Mucosa of descending colon (tissue), 3 donors: ENCODE results near the gene ARHGEF16. TPM values are rescaled to one million over a fixed set of nuclear protein-coding genes. Genes with fewer than 3 reads are reported as not detected.
A peak's percentile ranks its signal among the peaks of the same experiment; 100 is the strongest.

ENCODE experiments used
- ATAC-seq: fragments of 200-7000 bp; cut with Tn5 transposase; one replicate; pipeline ENCODE4 v1.9.1; 2020; ENCODE audit warnings: mild to moderate bottlenecking, moderate library complexity
- DNase-seq, 3 donors: peaks; one replicate each; pipeline ENCODE4 v3.0.0-alpha.2; 2020
- H3K36me3 ChIP-seq: fragments of 200-600 bp; one replicate; pipeline ENCODE4 v1.8.0; 2021; ENCODE audit warnings: low read depth, mild to moderate bottlenecking
- H3K4me1 ChIP-seq: fragments of 200-600 bp; one replicate; pipeline ENCODE4 v1.8.0; 2021; ENCODE audit warnings: low read depth, mild to moderate bottlenecking
- H3K4me3 ChIP-seq: fragments of 200-600 bp; one replicate; pipeline ENCODE4 v1.8.0; 2021; ENCODE audit warnings: mild to moderate bottlenecking
- H3K9me3 ChIP-seq: fragments of 200-600 bp; one replicate; pipeline ENCODE4 v1.8.0; 2021; ENCODE audit warnings: mild to moderate bottlenecking
- intact Hi-C, 2 donors: fragments of 100-400 bp; cut with DNase I in 1 of 2; cut with micrococcal nuclease in 1 of 2; formaldehyde crosslinking; loops; one replicate each; pipeline versions ENCODE4 v1.11.0 to v1.11.1; 2022; cut with DNase I, micrococcal nuclease
- total RNA-seq, 3 donors: library from RNA; stranded (reverse); fragmentation: NEBNext Ultra II Directional in 2 of 3; extraction: Animal tissue kit (Norgen Biotek cat#: 25700) in 2 of 3; gene quantifications; one replicate each; pipeline versions ENCODE4 v1.2.1 to v1.2.4, GENCODE V29; 2021 to 2023
- TF ChIP-seq, protein P1 (sequence below): fragments of 200-600 bp; IDR thresholded peaks from one replicate; pipeline ENCODE4 v1.8.0; 2022; ENCODE audit warnings: antibody characterized with exemption, mild to moderate bottlenecking
- donor health status: DM: no; HTN: no; CAD: no; lungs with moderate emphysema.
- donor health status: DM: no; HTN: no; CAD: no.
- donor health status: DM: no; HTN: yes; CAD: no.

Gene ARHGEF16
- total RNA-seq, 3 donors from 2014 or later = 51.2 to 101 (median 90.2) TPM

DNA sequence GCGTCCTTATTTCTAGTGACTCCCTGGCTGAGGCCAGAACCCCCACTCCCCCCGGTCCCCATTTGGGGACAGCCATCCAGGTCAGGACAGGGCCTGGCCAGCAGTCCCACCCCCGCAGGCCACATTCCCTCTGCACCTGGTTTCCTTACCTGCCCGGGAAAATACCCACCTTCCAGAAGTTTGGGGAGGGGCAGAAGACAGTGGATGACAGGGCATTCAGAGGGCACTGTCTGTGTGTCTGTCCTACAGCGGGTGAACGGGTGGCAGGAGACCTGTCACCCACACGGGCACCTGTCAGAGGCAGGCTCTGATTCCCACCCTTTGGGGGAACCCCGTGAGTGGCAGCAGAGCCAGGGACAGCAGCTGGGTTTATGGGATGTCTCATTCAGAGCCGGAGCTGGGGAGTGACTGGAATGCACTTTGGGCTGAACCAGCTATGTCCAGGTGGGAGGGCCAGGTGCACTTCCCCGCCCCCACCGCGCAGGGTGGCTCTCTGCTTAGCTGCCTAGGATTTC is 2.0 kb downstream of the ARHGEF16 start:
- intact Hi-C loops = no loop called here
- Histone ChIP-seq H3K4me1 (peaks cover 70% of the 10 kb centered on the region), H3K36me3 (no peaks in the 10 kb centered on the region), H3K4me3 (no peak overlapping the region), H3K9me3 (no peaks in the 10 kb centered on the region)
- DNase-seq (peak; percentile 79 to 85 (median 82)), ATAC-seq (peak; percentile 23)
- TF ChIP-seq, protein P1, sequence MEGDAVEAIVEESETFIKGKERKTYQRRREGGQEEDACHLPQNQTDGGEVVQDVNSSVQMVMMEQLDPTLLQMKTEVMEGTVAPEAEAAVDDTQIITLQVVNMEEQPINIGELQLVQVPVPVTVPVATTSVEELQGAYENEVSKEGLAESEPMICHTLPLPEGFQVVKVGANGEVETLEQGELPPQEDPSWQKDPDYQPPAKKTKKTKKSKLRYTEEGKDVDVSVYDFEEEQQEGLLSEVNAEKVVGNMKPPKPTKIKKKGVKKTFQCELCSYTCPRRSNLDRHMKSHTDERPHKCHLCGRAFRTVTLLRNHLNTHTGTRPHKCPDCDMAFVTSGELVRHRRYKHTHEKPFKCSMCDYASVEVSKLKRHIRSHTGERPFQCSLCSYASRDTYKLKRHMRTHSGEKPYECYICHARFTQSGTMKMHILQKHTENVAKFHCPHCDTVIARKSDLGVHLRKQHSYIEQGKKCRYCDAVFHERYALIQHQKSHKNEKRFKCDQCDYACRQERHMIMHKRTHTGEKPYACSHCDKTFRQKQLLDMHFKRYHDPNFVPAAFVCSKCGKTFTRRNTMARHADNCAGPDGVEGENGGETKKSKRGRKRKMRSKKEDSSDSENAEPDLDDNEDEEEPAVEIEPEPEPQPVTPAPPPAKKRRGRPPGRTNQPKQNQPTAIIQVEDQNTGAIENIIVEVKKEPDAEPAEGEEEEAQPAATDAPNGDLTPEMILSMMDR = no peak

DNA sequence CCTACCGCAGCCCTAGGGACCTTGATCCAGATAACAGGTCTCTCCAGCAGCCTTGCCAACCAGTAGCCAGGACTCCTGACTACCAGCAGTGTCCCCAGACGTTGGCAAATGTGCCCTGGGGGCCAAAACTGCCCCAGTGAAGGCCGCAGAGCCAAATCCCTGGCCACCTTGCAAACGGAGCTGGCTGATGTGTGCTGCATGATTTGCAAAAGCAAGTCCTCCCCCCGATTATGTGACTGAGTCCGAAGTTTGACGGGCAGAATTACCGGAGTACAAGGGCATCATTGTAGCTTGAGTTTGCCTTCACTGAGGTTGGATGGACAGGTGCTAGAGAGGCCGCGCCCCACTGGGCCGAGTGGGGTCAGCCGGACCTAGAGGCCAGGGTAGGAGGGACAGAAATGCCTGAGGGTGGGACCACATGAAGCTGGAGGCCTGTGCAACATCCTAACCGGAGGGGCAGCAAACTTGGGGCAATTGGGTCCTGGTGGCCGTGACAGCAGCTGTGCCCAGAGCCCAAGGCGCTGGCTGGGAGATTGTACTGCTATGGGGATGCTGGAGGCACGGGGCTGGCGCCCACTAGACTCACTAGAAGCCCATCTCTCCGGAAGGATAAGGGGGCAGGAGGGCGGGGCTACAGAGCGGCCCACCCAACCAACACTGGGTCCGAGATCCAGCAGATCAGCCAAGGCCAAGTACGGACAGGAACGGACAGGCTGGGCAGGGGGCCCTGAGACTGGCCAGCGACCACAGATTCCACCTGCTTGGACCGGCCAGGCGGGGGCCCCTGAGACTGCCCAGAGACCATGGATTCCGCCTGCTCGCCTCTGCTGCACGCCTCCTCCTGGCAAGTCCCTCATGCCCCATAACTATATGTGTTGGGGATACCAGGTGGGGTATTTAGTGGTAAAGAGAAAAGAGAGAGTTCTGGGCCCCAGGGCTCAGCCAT is 2.8 kb downstream of the ARHGEF16 start:
- TF ChIP-seq, protein P1 = no peak
- Histone ChIP-seq H3K4me3 (no peak overlapping the region), H3K9me3 (no peaks in the 10 kb centered on the region), H3K4me1 (peaks cover 71% of the 10 kb centered on the region), H3K36me3 (no peaks in the 10 kb centered on the region)
- intact Hi-C loops = no loop called here
- peak in 2 of 3 donors; percentile 38 to 53 for DNase-seq
- ATAC-seq = no peak

DNA sequence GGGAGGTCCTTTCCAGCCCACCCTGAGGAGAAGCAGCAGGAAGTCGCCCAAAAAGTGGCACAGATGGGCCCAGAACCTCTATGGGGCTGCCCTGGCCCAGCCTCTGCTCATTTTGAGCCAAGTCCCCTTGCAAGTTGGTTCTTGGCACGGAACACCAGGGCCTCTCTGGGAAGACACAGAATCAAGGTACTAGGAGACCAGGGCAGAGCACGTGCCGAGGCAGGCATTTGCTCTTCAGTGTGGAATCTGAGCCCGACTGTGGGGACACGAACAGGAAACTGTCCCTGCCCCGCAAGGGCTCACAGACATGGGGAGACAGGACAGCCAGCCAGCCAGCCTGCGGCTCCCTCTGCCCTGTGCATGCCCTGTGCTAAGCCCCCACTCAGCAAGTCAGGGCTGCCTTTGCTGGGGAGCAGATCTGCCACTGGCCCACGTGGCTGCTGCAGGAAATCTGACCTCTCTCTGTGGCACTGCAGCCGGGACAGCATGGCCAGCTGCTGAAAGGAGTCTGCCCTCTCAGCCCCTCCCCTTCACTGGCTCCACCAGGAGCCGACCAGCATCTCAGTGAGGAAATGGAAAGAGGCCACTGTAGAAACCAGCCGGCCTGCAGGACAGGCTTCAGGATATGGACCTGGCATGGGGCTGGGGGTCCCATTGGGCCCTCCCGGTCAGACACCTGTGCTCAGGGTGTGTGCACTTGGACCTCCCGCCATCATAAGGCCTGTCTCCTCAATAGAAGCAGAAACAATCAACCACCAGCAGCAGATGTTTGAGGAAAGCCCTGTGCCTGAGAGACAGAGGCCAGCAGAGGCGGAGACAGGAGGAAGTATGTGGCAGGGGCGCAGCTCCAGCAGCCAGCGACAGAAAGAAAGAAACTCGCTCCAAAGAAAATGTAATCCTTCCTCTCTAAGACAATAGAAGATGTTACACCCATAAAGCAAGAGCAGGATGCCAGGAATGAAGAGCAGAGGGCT is 3.7 kb downstream of the ARHGEF16 start:
- intact Hi-C loops = no loop called here
- TF ChIP-seq, protein P1 = no peak
- Histone ChIP-seq H3K36me3 (no peaks in the 10 kb centered on the region), H3K4me1 (peaks cover 71% of the 10 kb centered on the region), H3K9me3 (no peaks in the 10 kb centered on the region), H3K4me3 (no peak overlapping the region)
- DNase-seq (peak; percentile 58 to 70 (median 64)), ATAC-seq (peak; percentile 4)

DNA sequence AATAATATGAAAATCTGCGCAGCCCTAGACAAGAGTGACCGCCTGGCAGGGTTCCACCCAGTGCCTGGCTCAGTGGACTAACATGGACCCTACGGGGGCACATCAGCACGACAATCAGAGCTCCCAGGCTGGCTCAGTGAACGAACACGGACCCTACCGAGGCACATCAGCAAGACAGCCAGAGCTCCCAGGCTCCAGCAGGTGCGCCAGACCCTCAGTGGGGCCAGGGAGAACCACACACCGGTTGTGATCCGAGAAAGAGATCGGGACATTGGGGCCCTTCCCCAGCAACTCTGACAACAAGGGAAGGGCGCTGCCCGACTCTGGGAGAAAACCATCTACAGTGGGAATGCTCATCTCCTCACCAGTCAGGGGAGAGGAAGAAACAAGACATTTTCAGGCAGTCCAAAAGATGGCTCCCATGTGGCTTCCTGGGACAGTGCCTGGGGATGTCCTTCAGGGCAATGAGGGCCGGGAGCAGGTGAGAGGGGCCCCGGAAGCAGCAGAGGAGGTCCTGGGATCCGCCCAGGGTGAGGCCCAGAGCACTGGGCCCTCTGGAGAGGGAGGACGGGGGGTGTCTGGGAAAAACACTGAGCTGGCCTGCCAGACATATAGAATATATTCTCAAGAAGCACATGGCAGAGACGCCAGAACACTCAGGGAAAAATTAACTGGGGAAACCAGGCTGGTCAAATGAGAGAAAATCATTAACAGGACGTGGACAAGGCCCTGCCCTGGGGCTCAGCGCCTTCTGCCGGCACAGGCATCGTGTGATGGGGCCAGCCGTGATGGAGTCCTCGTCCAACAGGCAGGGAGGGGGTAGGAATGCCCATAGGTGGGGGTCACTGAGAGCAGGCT is 4.8 kb downstream of the ARHGEF16 start:
- DNase-seq (peak; percentile 53 to 67 (median 60)), ATAC-seq (peak; percentile 36)
- Histone ChIP-seq H3K4me1 (peaks cover 62% of the 10 kb centered on the region), H3K9me3 (no peaks in the 10 kb centered on the region), H3K36me3 (no peaks in the 10 kb centered on the region), H3K4me3 (no peak overlapping the region)
- intact Hi-C loops = no loop called here
- TF ChIP-seq, protein P1 = no peak
